ENCODE data around the gene BRPF1.

Gene BRPF1

DNA sequence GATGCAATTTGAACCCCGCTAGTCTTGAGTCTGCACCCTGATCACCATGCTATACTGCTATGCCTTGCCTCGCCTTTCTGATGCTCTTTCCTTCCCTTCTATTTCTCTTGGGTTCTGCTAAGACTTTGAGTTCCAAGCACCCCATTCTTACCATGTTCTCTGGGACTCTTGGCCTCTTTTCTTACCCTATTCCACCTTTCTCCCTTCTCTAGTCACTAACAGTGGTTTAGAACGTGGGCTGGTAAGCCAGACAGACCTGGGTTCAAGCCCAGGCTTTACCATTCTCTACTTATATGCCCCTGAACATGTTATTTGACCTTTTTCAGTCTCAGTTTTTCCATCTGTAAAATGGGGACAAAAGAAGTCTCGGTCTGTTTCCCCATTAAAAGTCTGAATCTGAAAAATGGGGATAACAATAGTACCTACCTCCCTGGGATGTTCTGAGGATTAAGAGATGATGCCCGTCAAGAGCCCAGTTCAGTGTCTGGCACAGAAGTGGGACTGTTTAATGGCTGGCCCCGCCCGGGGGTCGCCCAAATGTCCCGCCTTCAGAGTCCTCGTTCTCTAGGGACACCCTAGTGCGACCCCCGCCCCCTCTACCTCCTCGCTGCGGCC is 60.4 kb downstream of the BRPF1 start:
- no peak for DNase-seq

DNA sequence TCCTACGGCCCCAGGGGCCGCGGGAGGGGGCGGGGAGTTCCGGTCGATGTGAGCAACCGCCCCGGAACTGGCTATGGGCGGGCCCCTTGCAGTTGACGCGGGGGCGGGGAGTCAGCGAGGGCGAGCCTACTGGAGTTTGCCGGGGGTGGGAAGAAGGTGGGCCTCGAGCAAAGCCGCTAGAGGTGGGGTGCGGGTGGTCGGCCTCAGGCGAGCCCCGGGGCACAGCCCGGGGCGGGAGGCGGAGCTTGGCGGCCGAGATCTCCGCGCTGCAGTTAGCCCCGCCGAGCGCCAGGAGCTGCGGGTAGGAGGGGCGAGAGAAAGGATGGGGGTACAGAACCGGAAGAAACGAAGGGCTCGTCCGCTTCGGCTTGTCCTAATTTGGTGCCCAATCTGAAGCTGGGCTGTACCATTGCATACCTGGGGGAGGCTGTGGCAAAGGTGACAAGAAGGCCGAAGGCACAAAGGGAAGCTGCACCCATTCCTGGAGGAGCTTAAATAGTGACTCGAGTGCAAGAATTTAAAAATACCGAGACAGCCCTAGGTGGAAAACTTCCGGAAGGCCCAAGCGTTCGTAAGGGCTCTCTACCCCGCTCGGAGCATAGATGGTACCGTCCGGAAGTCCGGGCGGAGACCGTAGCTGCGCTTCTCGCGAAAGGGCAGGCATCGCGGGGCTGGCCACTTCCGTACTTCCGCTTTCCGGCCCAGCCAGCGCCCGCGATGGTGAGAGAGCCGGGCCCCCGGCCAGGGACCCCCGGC is 61.0 kb downstream of the BRPF1 start, which contains the start of the genes ARPC4 and TADA3:
ARPC4 (plus strand) TSS at position 678 of the 756 bp plus-strand sequence; CDS start at position 718, 40 bp downstream.
TADA3 (minus strand) TSS at position 69 of the 756 bp plus-strand sequence. CDS start 1,007 bp downstream, outside the sequence.
- peak; percentile 92 to 99 for DNase-seq

DNA sequence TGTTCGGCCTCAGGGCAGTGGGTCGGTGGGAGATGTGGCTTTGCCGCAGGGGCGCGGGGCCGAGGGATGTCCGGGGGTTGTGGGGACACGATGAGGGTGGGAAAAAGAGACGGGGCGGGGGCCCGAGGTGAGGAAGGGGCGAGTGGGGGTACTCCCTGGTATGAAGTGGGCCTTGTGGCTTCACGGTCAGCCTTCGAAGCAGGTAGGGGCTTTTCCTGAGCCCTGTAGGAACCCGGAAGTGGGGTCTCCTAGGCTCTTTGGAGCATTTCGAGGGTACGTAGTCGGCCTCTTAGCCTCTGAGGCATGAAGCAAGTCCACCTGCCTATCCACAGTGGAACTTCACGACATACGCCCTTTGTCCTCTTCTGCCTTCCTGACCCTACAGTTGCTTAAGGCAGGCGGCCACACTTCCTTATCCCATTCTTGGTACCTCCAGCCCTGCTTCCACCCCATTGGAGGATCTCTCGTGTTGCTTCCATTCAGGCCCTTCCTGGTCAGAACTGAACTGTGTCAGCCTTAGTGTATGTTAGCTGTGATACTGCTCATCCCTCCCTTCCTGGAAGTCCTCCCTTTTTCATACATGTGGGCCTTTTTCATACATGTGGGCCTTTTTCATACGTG is 61.7 kb downstream of the BRPF1 start:
- no peak for DNase-seq

DNA sequence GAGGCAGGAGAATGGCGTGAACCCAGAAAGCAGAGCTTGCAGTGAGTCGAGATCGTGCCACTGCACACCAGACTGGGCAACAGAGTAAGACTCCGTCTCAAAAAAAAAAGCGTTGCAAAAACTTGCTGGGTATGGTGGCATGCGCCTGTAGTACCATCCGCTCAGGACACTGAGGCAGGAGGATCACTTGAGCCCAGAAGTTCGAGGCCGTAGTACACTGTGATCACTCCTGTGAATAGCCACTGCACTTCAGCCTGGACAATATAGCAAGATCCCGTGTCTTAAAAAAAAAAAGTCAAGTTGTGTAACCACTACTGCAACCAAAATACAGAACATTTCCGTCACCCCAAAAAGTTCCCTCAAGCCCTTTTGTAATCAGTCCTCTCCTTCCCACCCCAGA is 62.9 kb downstream of the BRPF1 start:
- DNase-seq, result no peak

DNA sequence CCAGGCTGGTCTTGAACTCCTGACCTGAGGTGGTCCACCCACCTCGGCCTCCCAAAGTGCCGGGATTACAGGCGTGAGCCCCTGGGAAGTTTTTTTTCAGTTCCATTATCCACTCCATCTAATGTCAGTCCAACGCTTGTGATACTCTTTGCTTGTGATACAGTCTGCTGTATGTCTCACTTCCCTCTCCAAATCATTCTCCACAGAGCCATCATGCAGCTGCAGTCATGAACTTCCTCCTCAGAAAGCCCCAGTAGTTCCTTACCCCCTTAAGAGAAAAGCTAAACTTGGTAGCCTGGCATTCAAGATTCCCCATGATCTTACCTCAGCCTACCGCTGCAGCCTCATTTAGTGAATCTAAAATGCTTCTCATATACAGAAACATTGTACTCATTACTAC is 63.7 kb downstream of the BRPF1 start:
- DNase-seq, result no peak

DNA sequence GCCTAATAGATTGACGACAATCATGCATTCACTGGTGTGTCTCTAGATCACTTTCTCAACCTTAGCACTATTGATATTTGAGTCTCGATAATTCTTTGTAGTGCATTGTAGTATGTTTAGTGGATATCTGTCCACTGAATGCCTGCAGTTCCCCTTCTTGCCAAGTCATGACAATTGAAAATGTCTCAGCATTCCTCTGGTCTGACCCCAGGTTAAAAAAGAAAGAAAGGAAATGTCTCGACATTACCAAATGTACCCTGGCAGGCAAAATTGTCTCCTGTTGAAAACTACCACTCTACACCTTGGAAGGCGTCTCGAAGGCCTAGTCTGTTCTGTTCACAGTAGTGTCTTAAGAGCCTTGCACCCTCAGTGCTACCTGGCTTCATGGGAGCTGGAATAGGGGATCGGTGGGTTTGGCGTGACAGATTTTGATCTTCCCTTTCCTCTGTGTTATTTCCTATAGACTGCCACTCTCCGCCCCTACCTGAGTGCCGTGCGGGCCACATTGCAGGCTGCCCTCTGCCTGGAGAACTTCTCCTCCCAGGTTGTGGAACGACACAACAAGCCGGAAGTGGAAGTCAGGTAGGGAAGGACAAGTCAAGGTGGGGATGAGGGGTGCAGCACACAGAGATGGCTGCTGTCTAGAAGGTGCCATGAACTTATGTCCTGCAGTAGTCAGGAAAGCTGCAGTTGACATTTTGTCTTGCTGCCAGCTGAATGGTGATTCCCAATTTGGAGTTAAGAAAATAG is 65.8 kb downstream of the BRPF1 start:
- DNase-seq, result no peak

All from hippocampal formation (tissue), 2 donors.